Astrocyte (in vitro differentiated cells and primary cell): ENCODE data around the gene PDZD2.

Experiments used
- EZH2 ChIP-seq: IDR thresholded peaks from 2 replicates; pipeline ENCODE4 v1.6.1; 2012; ENCODE audit warnings: mild to moderate bottlenecking, low read length, inconsistent platforms; ENCODE audit not compliant: insufficient read depth
- TF ChIP-seq, protein P1 (sequence below): IDR thresholded peaks from 2 replicates; pipeline ENCODE4 v1.5.1; 2011; ENCODE audit warnings: low read depth, mild to moderate bottlenecking, inconsistent platforms, low read length, moderate library complexity; ENCODE audit not compliant: insufficient read depth

- TF ChIP-seq, protein P1, sequence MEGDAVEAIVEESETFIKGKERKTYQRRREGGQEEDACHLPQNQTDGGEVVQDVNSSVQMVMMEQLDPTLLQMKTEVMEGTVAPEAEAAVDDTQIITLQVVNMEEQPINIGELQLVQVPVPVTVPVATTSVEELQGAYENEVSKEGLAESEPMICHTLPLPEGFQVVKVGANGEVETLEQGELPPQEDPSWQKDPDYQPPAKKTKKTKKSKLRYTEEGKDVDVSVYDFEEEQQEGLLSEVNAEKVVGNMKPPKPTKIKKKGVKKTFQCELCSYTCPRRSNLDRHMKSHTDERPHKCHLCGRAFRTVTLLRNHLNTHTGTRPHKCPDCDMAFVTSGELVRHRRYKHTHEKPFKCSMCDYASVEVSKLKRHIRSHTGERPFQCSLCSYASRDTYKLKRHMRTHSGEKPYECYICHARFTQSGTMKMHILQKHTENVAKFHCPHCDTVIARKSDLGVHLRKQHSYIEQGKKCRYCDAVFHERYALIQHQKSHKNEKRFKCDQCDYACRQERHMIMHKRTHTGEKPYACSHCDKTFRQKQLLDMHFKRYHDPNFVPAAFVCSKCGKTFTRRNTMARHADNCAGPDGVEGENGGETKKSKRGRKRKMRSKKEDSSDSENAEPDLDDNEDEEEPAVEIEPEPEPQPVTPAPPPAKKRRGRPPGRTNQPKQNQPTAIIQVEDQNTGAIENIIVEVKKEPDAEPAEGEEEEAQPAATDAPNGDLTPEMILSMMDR = no peak
- no peak for TF ChIP-seq EZH2
Measured at GRCh38 chr5:31854181-31855133, 215.5 kb downstream of the PDZD2 start.
